ENCODE measurements around the gene VPS33A.
A peak's percentile ranks its signal among the peaks of the same experiment; 100 is the strongest.

The VPS33A gene

DNA sequence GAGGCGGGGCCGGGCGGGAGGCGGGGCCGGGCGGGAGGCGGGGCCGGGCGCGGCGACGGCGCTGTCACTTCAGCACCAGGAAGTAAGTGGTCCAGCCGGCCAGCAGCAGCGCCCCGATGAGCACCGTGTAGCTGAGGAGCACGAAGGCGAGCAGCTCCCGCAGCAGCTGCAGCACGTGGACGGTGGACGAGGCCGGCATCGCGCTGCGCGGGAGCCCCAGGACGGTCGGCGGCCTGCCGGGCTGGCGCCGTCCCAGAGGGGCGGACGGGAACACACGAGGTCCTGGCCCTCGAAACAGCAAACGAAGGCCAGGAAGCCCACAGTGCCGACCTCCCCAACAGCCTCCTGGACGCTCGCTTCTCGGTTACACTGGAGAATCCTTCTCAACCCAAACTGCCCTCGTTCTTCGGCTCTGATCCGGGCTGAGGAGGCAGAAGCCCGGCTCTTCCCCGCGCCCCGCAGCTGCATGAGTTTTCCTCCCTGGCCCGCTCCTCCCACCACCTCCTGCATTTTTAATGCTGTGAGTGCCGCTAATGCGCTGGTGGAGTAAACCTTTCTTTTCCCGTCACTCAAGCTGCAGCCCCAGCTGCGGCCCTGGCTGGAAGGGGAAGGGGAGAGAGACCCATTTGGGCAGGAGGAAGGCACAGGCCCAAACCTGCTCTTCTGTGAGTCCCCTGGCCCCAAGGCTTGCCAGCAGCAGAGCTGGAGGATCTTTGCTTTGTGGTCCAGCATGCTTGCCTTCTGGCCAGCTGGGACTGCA is 39.7 kb downstream of the VPS33A start:
- Histone ChIP-seq H3K27ac (ENCODE audit: low read depth, low read length) (no peak overlapping the region), H3K9me3 (ENCODE audit: insufficient read depth, low read depth, low read length) (no peaks in the 10 kb centered on the region), H3K9ac (ENCODE audit: low read depth, low read length) (0 out of 2 replicates have a peak overlapping the region, but pooled peaks have one; percentile 8), H3K27me3 (ENCODE audit: insufficient read depth, low read length) (0 out of 2 replicates have a peak, but pooled peaks cover 5% of the 10 kb centered on the region), H3K4me1 (ENCODE audit: insufficient read depth, low read length) (peaks cover 17% of the 10 kb centered on the region; the same call in 1 of the 2 replicates), H3K36me3 (ENCODE audit: insufficient read depth, low read length) (peaks cover 40% of the 10 kb centered on the region), H3K4me3 (ENCODE audit: low read length) (peak overlapping the region; percentile 45)
- WGBS: 27% methylated on average over 55 of the region's 55 CpGs

GRCh38 chr12:122225683-122226365 is 40.5 kb downstream of the VPS33A start, which contains the start of gene DIABLO:
Gene DIABLO (minus strand): TSS chr12:122226052. CDS start chr12:122226014, 38 bp downstream.
- H3K4me3 ChIP-seq (ENCODE audit: low read length): peak within 1 kb of the TSS; percentile 98
- peak within 1 kb of the TSS; percentile 90 for H3K9ac ChIP-seq (ENCODE audit: low read depth, low read length)
- H3K9me3 ChIP-seq (ENCODE audit: insufficient read depth, low read depth, low read length): no peaks in the 10 kb centered on the region
- WGBS: under 1% methylated on average over 74 of the region's 74 CpGs
- peak within 1 kb of the TSS; percentile 98 for H3K27ac ChIP-seq (ENCODE audit: low read depth, low read length)
- 0 out of 2 replicates have a peak, but pooled peaks cover 5% of the 10 kb centered on the region for H3K27me3 ChIP-seq (ENCODE audit: insufficient read depth, low read length)
- H3K4me1 ChIP-seq (ENCODE audit: insufficient read depth, low read length): peaks cover 17% of the 10 kb centered on the region; the same call in 1 of the 2 replicates
- H3K36me3 ChIP-seq (ENCODE audit: insufficient read depth, low read length): peaks cover 40% of the 10 kb centered on the region

- Histone ChIP-seq H3K9ac (ENCODE audit: low read depth, low read length) (no peak overlapping the region), H3K9me3 (ENCODE audit: insufficient read depth, low read depth, low read length) (no peaks in the 10 kb centered on the region), H3K4me1 (ENCODE audit: insufficient read depth, low read length) (no peaks in the 10 kb centered on the region), H3K27ac (ENCODE audit: low read depth, low read length) (no peak overlapping the region), H3K36me3 (ENCODE audit: insufficient read depth, low read length) (peaks cover 88% of the 10 kb centered on the region), H3K4me3 (ENCODE audit: low read length) (no peak overlapping the region), H3K27me3 (ENCODE audit: insufficient read depth, low read length) (no peaks in the 10 kb centered on the region)
- WGBS: no CpG with 5 or more reads among the region's 1 CpG
Measured at GRCh38 chr12:122216445-122216844, 49.8 kb downstream of the VPS33A start.

GRCh38 chr12:122215771-122216170 is 50.5 kb downstream of the VPS33A start:
- WGBS: 98% methylated on average over 4 of the region's 5 CpGs
- Histone ChIP-seq H3K4me1 (ENCODE audit: insufficient read depth, low read length) (no peaks in the 10 kb centered on the region), H3K9ac (ENCODE audit: low read depth, low read length) (no peak overlapping the region), H3K4me3 (ENCODE audit: low read length) (no peak overlapping the region), H3K27me3 (ENCODE audit: insufficient read depth, low read length) (no peaks in the 10 kb centered on the region), H3K9me3 (ENCODE audit: insufficient read depth, low read depth, low read length) (no peaks in the 10 kb centered on the region), H3K27ac (ENCODE audit: low read depth, low read length) (no peak overlapping the region), H3K36me3 (ENCODE audit: insufficient read depth, low read length) (peaks cover 88% of the 10 kb centered on the region)

DNA sequence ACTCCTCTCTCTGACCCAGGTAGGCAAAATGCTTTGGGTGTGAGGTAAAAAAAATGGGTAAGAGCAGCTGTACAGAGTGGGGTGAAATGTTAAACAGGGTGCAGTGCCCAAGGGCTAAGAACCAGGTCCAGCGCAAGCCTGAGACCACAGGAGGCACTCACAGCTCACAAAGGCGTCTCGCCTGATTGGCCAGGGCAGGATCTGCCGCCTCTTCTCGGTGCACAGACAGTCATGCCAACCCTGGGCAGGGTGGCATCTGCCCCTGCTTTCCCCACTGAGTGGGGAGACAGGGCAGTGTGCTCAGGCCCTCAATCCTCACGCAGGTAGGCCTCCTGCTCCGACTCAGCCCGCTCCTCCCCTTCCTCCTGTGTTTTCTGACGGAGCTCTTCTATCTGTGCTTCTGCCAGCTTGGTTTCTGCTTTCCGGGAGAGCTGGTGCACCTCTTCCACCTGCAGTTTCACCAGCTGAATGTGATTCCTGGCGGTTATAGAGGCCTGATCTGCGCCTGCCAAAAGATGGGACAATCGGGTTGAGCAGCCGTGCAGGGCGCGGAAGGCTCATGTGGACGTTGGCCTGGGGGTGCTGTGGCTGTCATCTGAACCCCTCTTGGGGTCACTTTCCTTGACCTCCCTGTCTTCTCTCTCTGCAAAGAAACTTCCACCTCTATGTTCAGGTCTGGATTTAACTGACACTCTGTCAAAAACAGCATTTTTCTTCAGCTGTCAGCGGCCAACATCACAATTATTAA is 58.0 kb downstream of the VPS33A start:
- H3K4me3 ChIP-seq (ENCODE audit: low read length): no peak overlapping the region
- H3K4me1 ChIP-seq (ENCODE audit: insufficient read depth, low read length): no peaks in the 10 kb centered on the region
- H3K9me3 ChIP-seq (ENCODE audit: insufficient read depth, low read depth, low read length): no peaks in the 10 kb centered on the region
- WGBS: 94% methylated on average over 18 of the region's 18 CpGs
- H3K9ac ChIP-seq (ENCODE audit: low read depth, low read length): no peak overlapping the region
- no peak overlapping the region for H3K27ac ChIP-seq (ENCODE audit: low read depth, low read length)
- peaks cover 63% of the 10 kb centered on the region for H3K36me3 ChIP-seq (ENCODE audit: insufficient read depth, low read length)
- peaks cover 30% of the 10 kb centered on the region for H3K27me3 ChIP-seq (ENCODE audit: insufficient read depth, low read length)

GRCh38 chr12:122207391-122207790 is 58.9 kb downstream of the VPS33A start:
- H3K27me3 ChIP-seq (ENCODE audit: insufficient read depth, low read length): peaks cover 39% of the 10 kb centered on the region
- H3K9ac ChIP-seq (ENCODE audit: low read depth, low read length): no peak overlapping the region
- H3K4me3 ChIP-seq (ENCODE audit: low read length): no peak overlapping the region
- 88% methylated on average over 8 of the region's 8 CpGs for WGBS
- H3K9me3 ChIP-seq (ENCODE audit: insufficient read depth, low read depth, low read length): no peaks in the 10 kb centered on the region
- H3K27ac ChIP-seq (ENCODE audit: low read depth, low read length): no peak overlapping the region
- peaks cover 54% of the 10 kb centered on the region for H3K36me3 ChIP-seq (ENCODE audit: insufficient read depth, low read length)
- H3K4me1 ChIP-seq (ENCODE audit: insufficient read depth, low read length): no peaks in the 10 kb centered on the region

DNA sequence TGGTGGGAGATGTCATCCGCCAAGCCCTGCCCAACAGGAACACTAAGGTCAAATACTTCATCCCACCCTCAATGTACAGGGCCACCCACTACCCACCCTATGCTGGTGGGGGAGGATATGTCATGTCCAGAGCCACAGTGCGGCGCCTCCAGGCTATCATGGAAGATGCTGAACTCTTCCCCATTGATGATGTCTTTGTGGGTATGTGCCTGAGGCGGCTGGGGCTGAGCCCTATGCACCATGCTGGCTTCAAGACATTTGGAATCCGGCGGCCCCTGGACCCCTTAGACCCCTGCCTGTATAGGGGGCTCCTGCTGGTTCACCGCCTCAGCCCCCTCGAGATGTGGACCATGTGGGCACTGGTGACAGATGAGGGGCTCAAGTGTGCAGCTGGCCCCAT is 59.3 kb downstream of the VPS33A start:
- H3K27ac ChIP-seq (ENCODE audit: low read depth, low read length): no peak overlapping the region
- peaks cover 50% of the 10 kb centered on the region for H3K36me3 ChIP-seq (ENCODE audit: insufficient read depth, low read length)
- no peak overlapping the region for H3K4me3 ChIP-seq (ENCODE audit: low read length)
- WGBS: 96% methylated on average over 6 of the region's 8 CpGs
- peaks cover 43% of the 10 kb centered on the region for H3K27me3 ChIP-seq (ENCODE audit: insufficient read depth, low read length)
- no peaks in the 10 kb centered on the region for H3K4me1 ChIP-seq (ENCODE audit: insufficient read depth, low read length)
- H3K9me3 ChIP-seq (ENCODE audit: insufficient read depth, low read depth, low read length): no peaks in the 10 kb centered on the region
- H3K9ac ChIP-seq (ENCODE audit: low read depth, low read length): no peak overlapping the region

GRCh38 chr12:122206111-122206881 is 60.0 kb downstream of the VPS33A start:
- WGBS: 82% methylated on average over 27 of the region's 27 CpGs
- H3K9ac ChIP-seq (ENCODE audit: low read depth, low read length): no peak overlapping the region

GRCh38 chr12:122205053-122205925 is 61.0 kb downstream of the VPS33A start:
- H3K27ac ChIP-seq (ENCODE audit: low read depth, low read length): no peak overlapping the region
- peaks cover 50% of the 10 kb centered on the region for H3K27me3 ChIP-seq (ENCODE audit: insufficient read depth, low read length)
- WGBS: 59% methylated on average over 23 of the region's 23 CpGs
- H3K4me3 ChIP-seq (ENCODE audit: low read length): no peak overlapping the region; the same call in 1 of the 2 replicates
- no peak overlapping the region for H3K9ac ChIP-seq (ENCODE audit: low read depth, low read length)
- no peaks in the 10 kb centered on the region for H3K4me1 ChIP-seq (ENCODE audit: insufficient read depth, low read length)
- peaks cover 35% of the 10 kb centered on the region for H3K36me3 ChIP-seq (ENCODE audit: insufficient read depth, low read length)
- H3K9me3 ChIP-seq (ENCODE audit: insufficient read depth, low read depth, low read length): no peaks in the 10 kb centered on the region

More at GRCh38 chr12:122206111-122206881, 60.0 kb downstream of the VPS33A start:
- Histone ChIP-seq H3K4me3 (ENCODE audit: low read length) (no peak overlapping the region), H3K36me3 (ENCODE audit: insufficient read depth, low read length) (peaks cover 43% of the 10 kb centered on the region), H3K27ac (ENCODE audit: low read depth, low read length) (no peak overlapping the region), H3K27me3 (ENCODE audit: insufficient read depth, low read length) (peaks cover 47% of the 10 kb centered on the region), H3K9me3 (ENCODE audit: insufficient read depth, low read depth, low read length) (no peaks in the 10 kb centered on the region), H3K4me1 (ENCODE audit: insufficient read depth, low read length) (no peaks in the 10 kb centered on the region)

All from HUES64 (cell line).